Mucosa of gallbladder (tissue), 1 donor: Measurements from ENCODE around the gene ENTPD6. TPM values are rescaled to one million over a fixed set of nuclear protein-coding genes. Genes with fewer than 3 reads are reported as not detected.

ENCODE experiments used
- DNase-seq: peaks from one replicate; pipeline ENCODE4 v3.0.0-alpha.2; 2020; ENCODE audit warnings: low spot score
- total RNA-seq: library from RNA; stranded (reverse); gene quantifications from one replicate; pipeline ENCODE4 v1.2.1, GENCODE V29; 2021
- donor health status: DM: no; HTN: no; CAD: no.

ENTPD6 gene
- total RNA-seq, 1 donor from 2014 or later = 133 TPM

DNA sequence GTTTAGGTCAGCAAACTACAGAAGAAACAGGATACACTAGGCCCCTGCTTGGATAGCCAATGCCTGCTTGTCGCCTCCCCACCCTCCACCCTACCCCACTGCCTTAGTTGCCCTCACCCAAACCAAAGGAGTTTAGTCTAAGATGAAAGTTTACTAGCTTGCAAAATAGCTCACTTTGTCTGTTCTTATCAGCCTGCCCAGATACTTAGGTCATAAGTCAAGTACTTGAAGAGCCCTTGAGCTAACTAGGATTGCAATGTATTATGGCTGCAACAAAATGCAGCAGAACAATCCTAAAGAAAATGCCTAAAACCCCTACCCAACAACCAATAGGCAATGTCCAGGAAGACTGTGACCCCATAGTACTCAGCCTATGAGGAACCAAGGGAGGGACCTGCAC, 7.3 kb upstream of the ENTPD6 start:
- DNase-seq = no peak

- no peak for DNase-seq
Measured at GRCh38 chr20:25191051-25191450, 4.5 kb upstream of the ENTPD6 start.

DNA sequence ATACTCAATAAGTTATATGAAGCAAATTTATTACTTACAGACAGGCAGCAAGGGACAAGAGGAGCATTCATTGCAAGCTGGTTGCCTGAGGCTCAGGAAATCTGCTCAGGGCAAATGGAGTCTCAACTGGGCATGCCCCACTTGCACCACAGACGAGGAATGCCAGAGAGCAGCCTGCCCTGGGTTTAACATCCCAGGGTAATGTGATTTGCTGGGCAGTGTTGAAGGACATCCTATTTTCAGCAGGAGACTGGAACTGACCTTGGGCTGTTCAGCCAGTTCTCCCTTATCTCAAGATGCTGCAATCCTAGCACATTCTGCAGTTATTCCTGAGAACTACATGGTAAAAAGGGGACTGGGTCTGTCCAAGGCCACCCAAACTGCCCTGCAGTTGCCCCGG, 3.8 kb upstream of the ENTPD6 start:
- no peak for DNase-seq

- no peak for DNase-seq
Measured at GRCh38 chr20:25193843-25194242, 1.7 kb upstream of the ENTPD6 start.

DNA sequence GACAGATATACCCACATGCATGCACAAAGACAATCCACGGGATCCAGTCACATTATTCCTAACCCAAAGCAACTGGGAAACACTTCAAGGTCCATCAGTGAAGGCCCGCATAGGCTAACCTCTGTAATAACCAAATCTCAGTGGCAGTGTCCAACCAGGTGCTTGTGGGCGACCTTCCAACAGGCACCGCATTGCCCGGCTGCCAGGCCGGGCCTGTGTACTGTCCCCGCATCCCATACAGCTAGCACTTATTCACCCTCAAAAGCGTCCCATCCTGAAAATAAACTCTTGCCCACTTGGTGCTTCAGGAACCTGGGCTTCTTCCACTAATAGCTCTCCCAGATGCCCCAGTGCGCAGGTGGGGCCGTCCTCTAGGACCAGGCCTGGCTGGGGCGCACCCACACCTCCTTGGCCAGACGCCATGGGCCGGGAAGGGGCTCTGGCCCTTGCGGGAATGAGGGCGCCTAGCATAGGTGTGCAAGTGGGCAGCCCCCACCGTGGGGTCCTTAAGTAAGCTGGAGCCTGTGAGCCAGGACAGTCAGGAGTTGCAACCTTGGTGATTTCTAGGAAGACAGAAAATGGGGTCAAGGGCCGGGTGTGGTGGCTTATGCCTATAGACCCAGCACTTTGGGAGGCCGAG, 1.1 kb upstream of the ENTPD6 start:
- no peak for DNase-seq

DNA sequence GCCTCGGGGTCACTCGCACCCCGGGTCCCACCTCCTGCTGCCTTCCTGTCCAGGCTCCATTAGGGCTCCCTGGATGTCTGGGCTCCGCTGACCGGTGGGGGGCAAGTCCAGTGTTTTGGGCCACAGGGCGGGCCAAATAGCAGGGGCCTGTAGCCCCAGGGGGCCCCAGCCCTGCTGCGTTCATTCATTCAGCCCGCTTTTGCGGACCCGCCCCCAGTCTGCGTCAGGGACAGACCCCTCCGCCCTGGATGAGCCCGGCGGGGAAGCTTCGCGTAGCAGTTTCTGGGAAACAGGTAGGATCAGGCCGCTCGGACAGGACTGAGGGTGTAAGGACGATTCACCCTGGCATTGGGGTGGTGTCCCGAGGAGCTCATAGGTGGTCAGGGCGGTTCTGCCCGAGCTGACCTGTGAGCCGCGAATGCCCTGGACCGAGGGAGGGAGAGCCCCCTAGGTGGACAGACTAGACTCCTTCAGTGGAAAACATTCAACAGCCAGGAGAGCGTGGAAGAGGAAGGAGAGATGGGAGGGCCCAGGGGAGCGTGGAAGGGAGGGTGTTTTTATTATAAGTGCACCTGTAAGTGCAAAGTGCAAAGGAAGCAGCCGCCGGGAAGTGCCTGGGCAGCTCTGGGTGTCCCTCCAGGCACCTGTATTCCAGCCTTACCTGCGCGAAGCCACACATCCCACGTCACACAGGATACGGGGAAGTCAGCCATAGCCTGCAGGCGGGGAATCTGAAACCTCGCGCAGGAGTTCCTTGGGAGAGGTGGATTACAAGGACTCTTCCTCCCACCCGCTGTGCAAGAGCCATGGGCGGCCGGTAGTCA, 662 bp downstream of the ENTPD6 start:
- DNase-seq = peak; percentile 51

DNA sequence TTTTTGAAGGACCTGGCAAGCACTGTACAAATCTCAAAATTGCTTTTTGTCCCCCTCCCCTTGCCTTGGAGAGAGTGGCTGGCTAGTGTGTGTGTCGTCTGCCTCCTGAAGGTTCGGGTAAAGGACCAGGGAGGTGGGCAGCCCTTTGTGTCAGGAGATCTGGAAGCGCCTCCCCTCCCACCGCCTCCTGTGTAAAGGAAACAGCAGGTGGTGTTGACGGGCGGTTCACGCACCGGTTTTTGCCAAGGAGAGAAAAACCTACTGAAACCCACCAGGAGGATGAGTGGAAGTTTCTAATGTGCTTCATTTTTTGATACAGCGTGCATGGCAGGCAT, 1.2 kb downstream of the ENTPD6 start:
- DNase-seq = no peak

DNA sequence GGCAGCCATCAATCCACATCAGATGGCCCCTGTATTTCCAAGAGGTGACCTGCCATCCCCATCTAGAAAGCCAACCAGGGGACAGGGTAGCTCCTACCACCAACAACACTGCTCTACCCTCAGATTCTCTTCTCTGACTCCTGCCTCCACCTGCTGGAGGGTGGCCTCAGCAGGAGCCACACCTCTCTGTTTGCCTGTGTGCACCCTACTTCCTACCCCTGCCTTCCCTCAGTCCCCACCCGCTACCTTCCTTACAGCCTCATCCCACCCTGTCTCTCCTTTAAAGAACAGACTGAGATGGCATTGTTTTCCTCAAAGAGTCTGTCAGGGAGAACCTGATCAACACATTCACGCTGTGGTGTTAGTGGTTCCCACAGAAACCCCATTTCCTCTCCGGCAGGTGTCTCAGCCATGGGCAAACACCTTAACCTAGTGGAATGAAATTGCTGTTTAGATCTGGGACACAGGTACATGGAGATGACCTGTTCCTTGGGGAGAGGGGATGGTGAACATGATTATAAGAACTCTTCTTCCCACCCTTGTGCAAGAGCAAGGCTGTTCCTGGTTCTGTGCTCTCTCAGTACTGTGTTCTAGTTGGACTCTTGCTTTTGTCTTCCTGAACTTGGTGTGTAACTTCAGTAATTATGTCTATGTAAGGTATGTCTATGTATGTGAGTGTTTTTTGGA, 1.8 kb downstream of the ENTPD6 start:
- DNase-seq = no peak

DNA sequence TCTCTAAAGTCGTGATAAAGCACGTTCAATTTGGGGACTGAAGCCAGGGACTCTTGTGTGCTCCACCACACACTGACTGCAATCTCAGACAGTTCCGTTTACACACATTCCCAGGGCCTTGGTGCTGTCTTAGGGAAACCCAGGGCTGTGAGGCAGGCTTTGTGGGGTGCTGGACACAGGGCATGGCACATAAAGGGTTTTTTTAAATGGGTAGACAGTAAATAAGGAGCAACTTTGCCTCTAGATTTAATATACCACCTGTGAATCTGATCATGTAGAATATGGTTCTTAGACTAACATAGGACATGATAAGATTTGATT, 2.3 kb downstream of the ENTPD6 start:
- no peak for DNase-seq

DNA sequence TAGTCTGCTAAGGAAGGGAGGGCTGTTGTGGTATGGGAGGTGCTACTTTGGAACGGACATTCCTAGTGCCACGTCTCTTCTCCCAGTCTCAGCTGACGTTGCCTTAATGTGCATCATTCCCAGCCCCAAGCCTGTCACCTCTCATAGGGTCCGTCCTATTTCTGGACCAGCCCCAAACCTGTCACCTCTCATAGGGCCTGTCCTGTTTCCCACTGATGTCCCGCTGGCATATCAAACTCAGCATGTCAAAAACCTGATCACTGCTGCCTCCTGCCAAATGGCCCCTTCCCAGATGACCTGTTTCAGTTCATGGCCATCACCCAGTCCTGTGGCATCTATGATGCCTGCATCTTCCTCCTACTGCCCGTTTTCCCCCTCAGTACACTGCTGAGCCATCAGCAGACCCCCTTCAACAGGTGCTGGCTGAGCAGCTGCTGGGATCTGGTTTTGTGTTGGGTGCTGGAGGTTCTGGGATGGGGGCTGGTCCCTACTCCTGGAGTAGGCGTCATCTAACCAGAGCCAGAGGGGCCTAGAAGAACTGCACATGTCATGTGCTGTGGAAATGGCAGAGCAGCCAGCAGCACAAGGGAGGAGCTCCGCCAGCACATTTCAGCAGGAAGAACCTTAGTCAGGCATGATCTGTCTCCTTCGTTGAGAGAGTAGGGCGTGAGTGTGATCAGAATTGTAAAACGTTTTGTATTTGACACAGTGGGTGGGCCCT, 3.3 kb downstream of the ENTPD6 start:
- no peak for DNase-seq

DNA sequence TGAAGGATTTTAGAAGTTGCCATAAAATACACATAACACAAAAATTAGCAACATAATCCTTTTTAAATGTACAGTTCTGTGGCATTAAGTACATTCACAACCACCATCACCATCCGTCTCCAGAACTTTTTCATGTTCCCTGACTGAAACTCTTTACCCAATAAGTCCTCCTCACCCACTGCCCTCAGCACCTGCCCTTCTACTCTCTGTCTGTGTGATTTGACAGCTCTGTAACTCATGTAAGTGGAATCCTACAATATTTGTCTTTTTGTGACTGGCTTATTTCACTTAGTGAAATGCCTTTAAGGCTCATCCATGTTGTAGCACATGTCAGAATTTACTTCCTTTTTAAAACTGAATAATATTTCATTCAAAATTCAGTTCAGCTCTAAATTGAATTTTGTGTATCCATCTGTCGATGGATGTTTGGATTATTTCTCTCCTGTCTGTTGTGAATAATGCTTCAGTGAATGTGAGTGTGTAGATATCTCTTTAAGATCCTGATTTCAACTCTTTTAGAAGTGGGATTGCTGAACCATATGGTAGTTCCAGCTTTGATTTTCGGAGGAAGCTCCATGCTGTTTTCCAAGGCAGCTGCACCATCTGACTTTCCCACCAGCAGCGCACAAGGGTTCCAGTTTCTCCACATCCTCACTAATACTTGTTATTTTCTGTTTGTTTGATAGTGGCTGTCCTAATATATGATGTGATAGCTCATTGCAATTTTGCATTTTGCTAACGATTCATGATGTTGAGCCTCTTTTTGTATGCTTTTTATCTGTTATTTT, 4.2 kb downstream of the ENTPD6 start:
- no peak for DNase-seq

GRCh38 chr20:25203089-25203488, 7.6 kb downstream of the ENTPD6 start:
- no peak for DNase-seq

DNA sequence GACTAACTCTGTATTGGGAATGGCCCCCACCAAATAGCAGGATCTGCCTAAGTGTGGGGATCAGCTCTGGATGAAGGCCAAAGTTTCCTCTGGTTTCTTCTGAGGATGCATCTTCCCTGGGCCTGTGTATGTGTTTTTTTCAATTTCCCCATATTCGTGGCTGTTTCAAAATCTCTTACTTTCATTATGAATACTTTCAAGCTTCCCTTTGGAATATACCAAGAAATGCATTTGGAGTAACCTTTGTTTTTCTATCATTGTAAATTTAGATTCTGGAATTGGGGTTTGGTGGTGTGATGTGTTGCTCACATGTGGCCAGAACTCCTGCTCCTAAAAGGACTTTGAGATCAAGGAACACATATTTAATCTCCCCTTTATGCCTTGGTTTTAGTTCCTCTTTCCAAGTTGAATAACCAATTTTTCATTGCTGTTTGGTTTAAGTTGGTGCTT, 8.4 kb downstream of the ENTPD6 start:
- no peak for DNase-seq

DNA sequence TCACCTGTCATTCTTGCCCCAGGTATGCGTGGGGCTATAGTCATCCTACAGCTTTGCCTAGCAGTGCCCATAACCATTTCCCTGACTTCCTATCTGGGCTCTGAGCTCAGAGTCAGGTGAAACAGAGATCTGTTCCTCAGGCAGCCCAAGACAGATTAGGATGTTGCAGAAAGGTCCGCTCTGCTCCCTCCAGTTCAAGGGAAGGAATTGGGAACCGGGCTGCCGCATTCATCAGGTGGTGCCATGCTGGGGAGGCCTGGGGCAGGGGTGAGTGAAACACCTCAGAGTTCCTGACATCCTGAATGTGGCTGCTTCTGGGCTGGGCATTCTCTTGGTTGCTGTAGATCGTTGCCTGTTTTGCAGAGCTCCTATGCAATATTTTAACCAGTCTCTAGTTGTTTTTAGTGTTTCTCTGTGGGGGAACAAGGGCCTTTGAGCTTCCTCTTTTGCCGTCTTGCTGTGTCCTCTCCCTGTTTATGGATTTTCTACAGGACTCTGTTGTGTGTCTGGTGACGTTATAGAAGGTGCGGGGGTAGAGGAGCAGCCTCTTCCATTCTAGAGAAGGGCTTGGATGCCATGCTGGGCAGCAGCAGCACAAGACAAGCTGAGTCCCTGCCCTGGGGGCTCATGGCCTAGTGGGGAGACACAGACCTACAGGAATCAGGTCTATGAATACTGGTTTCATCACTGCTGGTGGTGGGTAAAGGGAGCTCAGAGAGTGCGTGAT, 9.2 kb downstream of the ENTPD6 start:
- DNase-seq = no peak

- no peak for DNase-seq
Measured at GRCh38 chr20:25205277-25206062, 10.0 kb downstream of the ENTPD6 start.

DNA sequence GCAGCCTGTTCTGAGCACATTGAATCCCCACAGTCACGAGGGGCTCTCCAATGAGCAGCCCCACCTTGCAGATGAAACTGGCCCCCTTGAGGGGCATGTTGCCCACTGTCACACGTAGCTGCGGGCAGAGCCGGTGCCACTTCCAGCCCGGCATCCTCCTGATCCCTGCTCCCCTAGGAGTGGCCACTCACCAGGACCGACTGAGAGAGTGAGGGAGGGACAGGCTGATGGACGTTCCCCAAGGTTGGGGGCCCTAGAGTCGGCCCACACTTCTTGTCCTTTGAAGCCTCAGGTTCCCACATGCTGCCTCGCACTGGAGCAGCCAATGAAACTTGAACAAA, 10.5 kb downstream of the ENTPD6 start:
- no peak for DNase-seq

- no peak for DNase-seq
Measured at GRCh38 chr20:25206548-25206947, 11.0 kb downstream of the ENTPD6 start.

- no peak for DNase-seq
Measured at GRCh38 chr20:25207149-25207959, 11.8 kb downstream of the ENTPD6 start.

DNA sequence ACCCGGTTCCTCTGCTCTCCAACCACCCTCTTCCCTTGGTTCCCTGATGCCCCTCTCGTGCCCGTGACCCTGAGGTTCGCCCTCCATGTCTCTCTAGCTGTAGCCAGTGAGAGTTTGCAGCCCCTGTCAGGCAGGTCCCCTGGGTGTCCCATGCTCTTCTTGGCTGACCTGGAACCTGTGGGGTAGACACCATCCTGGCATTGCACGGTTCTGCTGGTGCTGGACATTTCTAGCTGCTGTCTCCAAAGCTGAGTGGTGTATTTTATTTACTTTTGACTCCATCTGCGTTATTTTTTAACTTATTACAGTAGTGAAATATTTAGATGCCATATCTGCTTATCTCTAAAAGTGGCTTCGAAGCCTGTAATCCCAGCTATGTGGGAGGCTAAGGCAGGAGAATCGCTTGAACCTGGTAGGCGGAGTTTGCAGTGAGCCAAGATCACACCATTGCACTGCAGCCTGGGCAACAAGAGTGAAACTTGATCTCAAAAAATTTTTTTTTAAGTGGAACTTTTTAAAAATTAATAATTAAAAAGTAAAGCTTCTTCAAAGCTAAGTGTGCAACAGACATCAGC, 12.5 kb downstream of the ENTPD6 start:
- no peak for DNase-seq
